Measurements from ENCODE around the gene CHAF1A.

DNA sequence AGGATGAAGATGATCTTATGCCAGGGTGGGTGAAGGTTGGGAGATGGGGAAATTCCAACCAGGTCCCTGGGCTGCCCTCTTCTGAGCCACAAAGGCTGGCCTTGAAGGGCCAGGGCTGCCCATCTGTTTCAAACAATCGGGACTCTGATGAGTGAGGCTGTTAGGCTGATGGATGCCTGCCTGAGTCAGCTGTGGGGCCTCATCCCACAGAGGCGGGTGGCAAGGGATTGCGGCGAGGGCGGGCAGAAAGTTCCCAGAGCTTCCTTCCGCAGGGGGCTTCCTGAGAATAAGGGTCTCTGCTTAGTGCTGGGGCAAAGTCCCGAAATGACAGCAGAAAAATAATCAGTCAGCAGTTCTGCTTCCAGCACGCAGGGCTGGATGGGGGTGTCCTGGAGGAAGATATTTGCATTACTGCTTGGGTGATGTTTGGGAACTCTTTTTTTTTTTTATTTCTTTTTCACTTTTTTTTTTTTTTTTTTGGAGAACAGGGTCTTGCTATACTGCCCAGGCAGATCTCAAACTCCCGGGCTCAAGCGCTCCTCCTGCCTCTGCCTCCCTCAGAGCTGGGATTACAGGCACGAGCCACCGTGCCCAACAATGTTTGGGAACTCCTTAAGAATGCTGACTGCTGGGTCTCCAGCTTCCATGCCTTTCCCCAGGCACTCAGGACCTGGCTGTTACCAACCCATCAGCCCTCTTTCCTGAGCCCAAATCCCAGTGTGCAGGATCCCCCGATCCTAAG is 16.2 kb upstream of the CHAF1A start:
- TF ChIP-seq, protein P1, sequence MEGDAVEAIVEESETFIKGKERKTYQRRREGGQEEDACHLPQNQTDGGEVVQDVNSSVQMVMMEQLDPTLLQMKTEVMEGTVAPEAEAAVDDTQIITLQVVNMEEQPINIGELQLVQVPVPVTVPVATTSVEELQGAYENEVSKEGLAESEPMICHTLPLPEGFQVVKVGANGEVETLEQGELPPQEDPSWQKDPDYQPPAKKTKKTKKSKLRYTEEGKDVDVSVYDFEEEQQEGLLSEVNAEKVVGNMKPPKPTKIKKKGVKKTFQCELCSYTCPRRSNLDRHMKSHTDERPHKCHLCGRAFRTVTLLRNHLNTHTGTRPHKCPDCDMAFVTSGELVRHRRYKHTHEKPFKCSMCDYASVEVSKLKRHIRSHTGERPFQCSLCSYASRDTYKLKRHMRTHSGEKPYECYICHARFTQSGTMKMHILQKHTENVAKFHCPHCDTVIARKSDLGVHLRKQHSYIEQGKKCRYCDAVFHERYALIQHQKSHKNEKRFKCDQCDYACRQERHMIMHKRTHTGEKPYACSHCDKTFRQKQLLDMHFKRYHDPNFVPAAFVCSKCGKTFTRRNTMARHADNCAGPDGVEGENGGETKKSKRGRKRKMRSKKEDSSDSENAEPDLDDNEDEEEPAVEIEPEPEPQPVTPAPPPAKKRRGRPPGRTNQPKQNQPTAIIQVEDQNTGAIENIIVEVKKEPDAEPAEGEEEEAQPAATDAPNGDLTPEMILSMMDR (conservative IDR thresholded peaks at IDR 0.05; ENCODE audit: low read length) = no peak
- no peak for TF ChIP-seq EZH2phosphoT487 (IDR thresholded peaks at IDR 0.05; ENCODE audit: borderline replicate concordance)
